ENCODE measurements around the gene SBK1.

The SBK1 gene

DNA sequence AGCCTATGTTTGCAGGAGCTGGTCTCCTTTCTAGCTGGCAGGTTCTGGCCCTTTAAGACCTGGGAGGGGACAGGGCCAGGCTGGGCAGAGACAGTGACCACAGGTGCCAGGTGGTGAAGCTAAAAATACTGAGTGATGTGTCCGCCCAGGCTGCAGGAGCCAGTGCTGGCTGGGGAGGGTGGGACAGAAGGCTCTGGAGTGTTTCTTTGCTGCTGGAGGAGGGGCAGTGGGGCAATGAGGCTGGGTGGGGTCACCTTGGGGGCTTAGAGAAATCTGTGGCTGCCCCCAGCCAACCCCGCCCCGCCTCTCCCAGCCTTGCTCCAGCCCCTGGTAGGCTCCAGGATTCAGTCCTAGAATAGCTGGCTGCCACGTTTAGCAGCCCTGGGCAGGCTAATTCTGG is 30.4 kb upstream of the SBK1 start:
- Histone ChIP-seq H3K9ac (ENCODE audit: low read length) (no peak overlapping the region), H3K27me3 (ENCODE audit: insufficient read depth, low read length) (no peaks in the 10 kb centered on the region; the same call in 1 of the 2 replicates), H3K9me2 (ENCODE audit: low read depth, low read length) (no peaks in the 10 kb centered on the region), H3K4me2 (ENCODE audit: low read length) (no peak overlapping the region), H3K27ac (ENCODE audit: low read depth, low read length, poor library complexity, severe bottlenecking) (no peak overlapping the region), H3K9me3 (ENCODE audit: low read length) (no peaks in the 10 kb centered on the region), H3K4me3 (ENCODE audit: low read depth, low read length, poor library complexity, severe bottlenecking) (no peak overlapping the region), H3K36me3 (ENCODE audit: insufficient read depth, low read length) (no peaks in the 10 kb centered on the region), H2AFZ (ENCODE audit: low read length) (no peak overlapping the region), H3F3A (ENCODE audit: insufficient read depth, low read length) (no peaks in the 10 kb centered on the region), H4K20me1 (ENCODE audit: insufficient read depth, low read length) (no peaks in the 10 kb centered on the region), H3K4me1 (ENCODE audit: insufficient read depth, low read length, severe bottlenecking) (no peaks in the 10 kb centered on the region), H3K79me2 (ENCODE audit: insufficient read depth, low read length) (no peaks in the 10 kb centered on the region)
- no peak for TF ChIP-seq EZH2 (IDR thresholded peaks at IDR 0.05; ENCODE audit: borderline replicate concordance, low read length)
- TF ChIP-seq, protein P1, sequence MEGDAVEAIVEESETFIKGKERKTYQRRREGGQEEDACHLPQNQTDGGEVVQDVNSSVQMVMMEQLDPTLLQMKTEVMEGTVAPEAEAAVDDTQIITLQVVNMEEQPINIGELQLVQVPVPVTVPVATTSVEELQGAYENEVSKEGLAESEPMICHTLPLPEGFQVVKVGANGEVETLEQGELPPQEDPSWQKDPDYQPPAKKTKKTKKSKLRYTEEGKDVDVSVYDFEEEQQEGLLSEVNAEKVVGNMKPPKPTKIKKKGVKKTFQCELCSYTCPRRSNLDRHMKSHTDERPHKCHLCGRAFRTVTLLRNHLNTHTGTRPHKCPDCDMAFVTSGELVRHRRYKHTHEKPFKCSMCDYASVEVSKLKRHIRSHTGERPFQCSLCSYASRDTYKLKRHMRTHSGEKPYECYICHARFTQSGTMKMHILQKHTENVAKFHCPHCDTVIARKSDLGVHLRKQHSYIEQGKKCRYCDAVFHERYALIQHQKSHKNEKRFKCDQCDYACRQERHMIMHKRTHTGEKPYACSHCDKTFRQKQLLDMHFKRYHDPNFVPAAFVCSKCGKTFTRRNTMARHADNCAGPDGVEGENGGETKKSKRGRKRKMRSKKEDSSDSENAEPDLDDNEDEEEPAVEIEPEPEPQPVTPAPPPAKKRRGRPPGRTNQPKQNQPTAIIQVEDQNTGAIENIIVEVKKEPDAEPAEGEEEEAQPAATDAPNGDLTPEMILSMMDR (IDR thresholded peaks at IDR 0.05; ENCODE audit: low read length) = no peak

- no peaks in the 10 kb centered on the region for H3K79me2 ChIP-seq (ENCODE audit: insufficient read depth, low read length)
- no peaks in the 10 kb centered on the region for H3K9me3 ChIP-seq (ENCODE audit: low read length)
- H2AFZ ChIP-seq (ENCODE audit: low read length) = no peak overlapping the region
- no peak overlapping the region for H3K9ac ChIP-seq (ENCODE audit: low read length)
- no peak overlapping the region for H3K4me2 ChIP-seq (ENCODE audit: low read length)
- no peak overlapping the region for H3K4me3 ChIP-seq (ENCODE audit: low read depth, low read length, poor library complexity, severe bottlenecking)
- no peaks in the 10 kb centered on the region for H3K27me3 ChIP-seq (ENCODE audit: insufficient read depth, low read length)
- no peaks in the 10 kb centered on the region for H4K20me1 ChIP-seq (ENCODE audit: insufficient read depth, low read length)
- H3K27ac ChIP-seq (ENCODE audit: low read depth, low read length, poor library complexity, severe bottlenecking) = no peak overlapping the region
- H3K36me3 ChIP-seq (ENCODE audit: insufficient read depth, low read length) = no peaks in the 10 kb centered on the region
- TF ChIP-seq, protein P1 (IDR thresholded peaks at IDR 0.05; ENCODE audit: low read length) = no peak
- no peak for TF ChIP-seq EZH2 (IDR thresholded peaks at IDR 0.05; ENCODE audit: borderline replicate concordance, low read length)
- H3K9me2 ChIP-seq (ENCODE audit: low read depth, low read length) = no peaks in the 10 kb centered on the region
- no peaks in the 10 kb centered on the region for H3K4me1 ChIP-seq (ENCODE audit: insufficient read depth, low read length, severe bottlenecking)
- H3F3A ChIP-seq (ENCODE audit: insufficient read depth, low read length) = no peaks in the 10 kb centered on the region
These were observed 29.0 kb upstream of the SBK1 start for GRCh38 chr16:28263305-28263704.

GRCh38 chr16:28264656-28265055 is 27.7 kb upstream of the SBK1 start:
- no peaks in the 10 kb centered on the region for H3K27me3 ChIP-seq (ENCODE audit: insufficient read depth, low read length)
- no peak for TF ChIP-seq EZH2 (IDR thresholded peaks at IDR 0.05; ENCODE audit: borderline replicate concordance, low read length)
- TF ChIP-seq, protein P1 (IDR thresholded peaks at IDR 0.05; ENCODE audit: low read length) = no peak
- no peaks in the 10 kb centered on the region for H3K79me2 ChIP-seq (ENCODE audit: insufficient read depth, low read length)
- no peaks in the 10 kb centered on the region for H4K20me1 ChIP-seq (ENCODE audit: insufficient read depth, low read length)
- no peak overlapping the region for H3K4me3 ChIP-seq (ENCODE audit: low read depth, low read length, poor library complexity, severe bottlenecking)
- no peak overlapping the region for H3K9ac ChIP-seq (ENCODE audit: low read length)
- H3K9me2 ChIP-seq (ENCODE audit: low read depth, low read length) = no peaks in the 10 kb centered on the region
- H3K4me2 ChIP-seq (ENCODE audit: low read length) = no peak overlapping the region
- H3F3A ChIP-seq (ENCODE audit: insufficient read depth, low read length) = no peaks in the 10 kb centered on the region
- H3K27ac ChIP-seq (ENCODE audit: low read depth, low read length, poor library complexity, severe bottlenecking) = no peak overlapping the region
- no peaks in the 10 kb centered on the region for H3K36me3 ChIP-seq (ENCODE audit: insufficient read depth, low read length)
- no peaks in the 10 kb centered on the region for H3K9me3 ChIP-seq (ENCODE audit: low read length)
- no peak overlapping the region for H2AFZ ChIP-seq (ENCODE audit: low read length)
- no peaks in the 10 kb centered on the region for H3K4me1 ChIP-seq (ENCODE audit: insufficient read depth, low read length, severe bottlenecking)
